HG02798 (cell line): ENCODE data around the gene ETHE1.
A peak's percentile ranks its signal among the peaks of the same experiment; 100 is the strongest.
"Not testable (repeated sequence)": the region's sequence is repeated elsewhere in the genome, so short reads cannot be mapped to it uniquely, and the experiment has no call there.

Source experiments
- ATAC-seq: cut with Tn5 transposase; IDR thresholded peaks from one replicate; pipeline ENCODE4 v1.9.1; 2021; ENCODE audit warnings: mild to moderate bottlenecking; ENCODE audit not compliant: unreplicated experiment, poor library complexity

Gene ETHE1

DNA sequence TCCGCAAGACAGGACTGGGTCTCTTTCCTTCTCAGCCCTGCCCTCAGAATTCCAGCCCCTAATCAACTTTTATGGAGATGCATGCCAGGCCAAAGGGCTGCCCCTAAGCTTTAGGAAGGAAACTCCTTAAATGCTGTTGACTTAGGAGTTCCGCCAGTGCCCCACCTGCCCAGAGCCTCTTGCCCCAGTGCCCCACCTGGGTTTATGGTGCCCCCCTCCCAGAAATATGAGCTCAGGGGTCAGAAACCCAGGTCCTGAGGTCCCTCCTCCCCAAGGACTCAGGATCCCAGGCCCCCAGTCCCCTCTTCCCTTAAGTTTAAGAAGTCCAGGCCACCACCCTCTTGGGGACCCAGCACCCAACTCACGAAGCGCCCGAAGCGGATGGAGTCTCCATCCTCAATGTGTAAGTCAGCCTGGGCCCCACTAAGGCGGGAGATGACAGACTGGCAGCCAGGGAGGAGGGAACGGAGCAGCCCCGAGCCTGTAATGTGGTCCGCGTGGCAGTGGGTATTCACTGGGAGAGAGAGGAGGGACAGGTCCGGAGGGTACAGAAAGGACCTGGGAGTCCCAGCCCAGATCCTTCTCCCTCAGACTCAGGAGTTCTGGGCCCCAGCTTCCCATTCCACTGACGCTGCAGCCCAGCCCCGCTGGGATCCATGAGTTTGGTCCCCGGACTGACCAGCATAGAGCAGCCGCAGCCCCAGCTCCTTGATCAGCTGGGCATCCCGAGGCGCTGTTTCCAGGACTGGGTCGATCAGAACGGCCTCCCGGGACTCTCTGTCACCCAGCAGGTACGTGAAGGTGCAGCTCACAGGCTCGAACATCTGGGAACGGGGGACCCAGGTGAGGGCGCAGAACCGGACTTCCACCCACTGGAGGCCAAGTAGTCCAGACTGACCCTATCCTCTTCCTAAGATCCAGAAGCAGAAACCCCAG, 897 bp downstream of the ETHE1 start:
- no peak for ATAC-seq

- ATAC-seq, result peak; percentile 47
Measured at GRCh38 chr19:43524922-43525835, 1.8 kb downstream of the ETHE1 start.

GRCh38 chr19:43523696-43524095, 3.3 kb downstream of the ETHE1 start:
- not testable (repeated sequence) for ATAC-seq

- no peak for ATAC-seq
Measured at GRCh38 chr19:43522929-43523328, 4.1 kb downstream of the ETHE1 start.

DNA sequence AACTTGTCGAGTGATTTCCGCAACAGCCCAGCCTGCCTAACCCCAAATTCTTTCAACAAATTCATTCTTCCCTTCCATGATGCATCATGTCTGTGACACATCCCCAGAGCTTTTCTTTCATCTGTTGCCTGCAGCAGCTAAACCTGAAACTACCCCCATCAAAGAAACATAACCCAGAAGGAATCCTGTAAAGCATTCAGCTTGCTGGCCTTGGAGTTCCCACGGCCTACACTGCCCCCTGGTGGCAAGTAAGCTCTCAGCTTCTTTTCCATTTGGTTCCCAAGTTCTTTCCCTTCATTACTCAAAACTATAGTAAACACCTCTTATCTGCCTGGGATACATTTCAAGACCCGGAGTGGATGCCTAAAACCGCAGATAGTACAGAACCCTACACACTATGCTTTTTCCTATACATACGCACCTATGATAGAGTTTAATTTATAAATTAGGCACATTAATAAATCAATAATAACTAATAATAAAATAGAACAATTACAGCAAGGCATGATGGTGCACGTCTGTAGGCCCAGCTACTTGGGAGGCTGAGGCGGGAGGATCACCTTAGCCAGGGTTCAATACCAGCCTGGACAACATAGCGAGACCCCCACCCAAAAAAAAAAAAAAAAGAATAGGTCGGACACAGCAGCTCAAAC, 7.4 kb downstream of the ETHE1 start:
- no peak for ATAC-seq

GRCh38 chr19:43518051-43518450, 8.9 kb downstream of the ETHE1 start:
- no peak for ATAC-seq

DNA sequence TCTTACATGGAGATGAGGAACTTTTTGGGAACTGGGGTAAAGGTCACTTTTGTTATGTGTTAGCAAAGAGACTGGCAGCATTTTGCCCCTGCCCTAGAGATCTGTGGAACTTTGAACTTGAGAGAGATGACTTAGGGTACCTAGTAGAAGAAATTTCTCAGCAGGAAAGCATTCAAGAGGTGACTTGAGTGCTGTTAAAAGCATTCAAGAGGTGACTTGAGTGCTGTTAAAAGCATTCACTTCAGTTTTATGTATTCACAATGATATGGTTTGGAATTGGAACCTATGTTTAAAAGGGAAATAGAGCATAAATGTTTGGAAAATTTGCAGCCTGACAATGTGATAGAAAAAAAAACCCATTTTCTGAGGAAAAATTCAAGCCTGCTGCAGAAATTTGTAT, 14.6 kb downstream of the ETHE1 start:
- not testable (repeated sequence) for ATAC-seq

DNA sequence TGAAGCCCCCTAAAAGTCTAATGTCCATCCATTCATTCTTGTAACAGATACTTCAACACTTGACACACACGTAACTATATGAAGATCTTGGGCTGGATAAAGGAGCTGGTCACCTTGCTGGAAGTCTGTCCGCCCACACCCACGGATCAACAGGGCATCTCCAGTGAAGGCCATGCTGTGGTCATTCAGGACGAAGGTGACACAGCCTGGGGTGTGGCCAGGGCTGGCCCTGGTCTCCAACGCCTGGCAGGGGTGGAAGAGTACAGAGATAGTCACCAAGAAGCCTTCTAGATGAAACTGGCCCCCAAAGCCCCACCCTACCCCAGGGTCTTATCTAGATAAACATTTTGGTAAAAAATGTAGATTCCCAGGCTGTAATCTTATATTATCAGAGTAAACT, 15.7 kb downstream of the ETHE1 start:
- no peak for ATAC-seq

- no peak for ATAC-seq
Measured at GRCh38 chr19:43510713-43511112, 16.3 kb downstream of the ETHE1 start.

- ATAC-seq, result no peak
Measured at GRCh38 chr19:43507880-43508279, 19.1 kb downstream of the ETHE1 start.

DNA sequence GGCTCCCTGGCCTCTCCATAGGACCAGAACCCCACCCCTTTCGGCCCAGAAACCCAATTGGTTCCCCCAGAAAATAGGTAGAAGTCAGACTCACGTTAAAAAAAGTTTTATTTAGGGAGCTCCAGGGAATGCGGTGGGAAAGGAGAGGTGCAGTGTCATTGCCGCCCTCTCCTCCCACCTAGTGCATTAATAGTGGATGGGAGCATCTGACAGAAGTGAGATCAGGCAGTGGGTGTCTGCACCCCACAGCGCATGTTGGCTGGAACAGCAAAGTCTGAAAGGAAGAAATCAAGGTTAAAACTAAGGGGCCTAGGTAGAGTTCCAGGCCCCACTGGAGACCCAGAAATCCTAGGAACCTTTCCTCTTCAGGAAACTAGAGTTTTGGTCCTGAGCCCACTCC, 20.4 kb downstream of the ETHE1 start:
- ATAC-seq, result no peak

DNA sequence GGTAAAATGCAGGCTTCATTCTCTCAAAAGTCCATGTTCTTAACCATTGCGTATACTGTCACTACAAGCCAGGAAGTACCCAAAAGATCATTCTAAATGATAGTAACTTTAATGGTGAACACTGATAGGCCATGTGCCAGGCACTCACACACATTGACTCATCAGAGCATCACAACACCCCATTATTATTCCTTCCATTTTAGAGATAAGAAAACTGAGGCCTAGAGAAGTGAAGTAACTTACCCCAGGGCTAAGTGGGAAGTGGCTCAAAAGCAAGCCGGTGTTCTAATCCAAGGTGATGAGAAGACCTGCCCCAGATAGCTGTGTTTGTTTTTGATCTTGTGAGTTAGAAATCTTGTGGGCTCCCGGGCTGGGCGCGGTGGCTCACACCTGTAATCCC, 21.1 kb downstream of the ETHE1 start:
- ATAC-seq, result no peak

DNA sequence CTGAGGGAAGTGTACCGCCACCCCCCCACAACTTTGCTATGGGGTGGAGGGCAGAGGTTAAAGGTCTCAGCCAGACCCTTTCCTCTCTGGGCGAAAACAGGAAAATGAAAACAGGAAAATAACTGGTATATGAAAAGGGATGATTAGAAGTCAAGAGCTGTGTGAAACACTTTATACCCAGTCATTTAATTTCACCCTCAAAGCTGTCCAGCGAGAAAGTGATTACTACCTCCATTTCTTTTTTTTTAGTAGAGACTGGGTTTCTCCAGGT, 21.9 kb downstream of the ETHE1 start:
- no peak for ATAC-seq

DNA sequence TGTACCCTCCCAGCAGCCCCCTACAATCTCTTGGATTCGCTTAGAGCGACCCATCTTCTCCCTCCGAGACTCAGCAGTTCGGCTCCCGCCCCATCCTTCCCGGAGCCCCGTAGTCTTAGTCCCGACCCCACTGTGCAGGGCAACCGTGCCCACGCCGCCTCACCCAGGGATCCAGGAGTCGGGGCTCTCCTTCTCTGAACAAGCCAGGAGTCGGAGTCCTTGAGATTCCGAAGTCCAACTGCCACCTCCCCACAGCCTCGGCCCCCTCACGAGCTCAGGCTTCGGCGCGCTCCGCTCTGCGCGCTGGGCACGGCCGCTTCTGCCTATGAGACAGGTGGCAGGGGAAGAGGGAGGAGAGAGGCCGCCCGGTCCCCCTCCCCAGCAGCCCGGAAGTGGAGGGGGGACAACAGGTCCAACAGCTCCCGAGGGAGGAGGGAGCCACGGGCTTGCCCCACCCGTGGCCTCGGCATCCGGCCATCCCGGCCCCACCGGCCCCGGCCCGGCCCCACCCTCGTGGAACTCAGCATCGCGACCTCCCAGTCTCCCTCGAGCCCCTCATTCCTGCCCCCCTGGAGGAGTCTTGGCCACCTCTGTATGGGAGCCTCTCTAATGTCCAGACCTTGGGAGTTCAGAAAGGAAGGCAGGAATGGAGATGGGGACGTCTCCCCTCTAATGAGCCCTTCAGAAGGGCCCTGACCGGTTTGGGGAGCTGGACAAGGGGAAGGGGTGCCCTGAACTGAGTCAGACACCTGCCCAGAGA, 22.4 kb downstream of the ETHE1 start, which contains the start of gene PHLDB3:
Gene PHLDB3 (minus strand): TSS at position 321 of the 760 bp plus-strand sequence. CDS start 628 bp downstream, outside the sequence.
- ATAC-seq, result peak; percentile 11

DNA sequence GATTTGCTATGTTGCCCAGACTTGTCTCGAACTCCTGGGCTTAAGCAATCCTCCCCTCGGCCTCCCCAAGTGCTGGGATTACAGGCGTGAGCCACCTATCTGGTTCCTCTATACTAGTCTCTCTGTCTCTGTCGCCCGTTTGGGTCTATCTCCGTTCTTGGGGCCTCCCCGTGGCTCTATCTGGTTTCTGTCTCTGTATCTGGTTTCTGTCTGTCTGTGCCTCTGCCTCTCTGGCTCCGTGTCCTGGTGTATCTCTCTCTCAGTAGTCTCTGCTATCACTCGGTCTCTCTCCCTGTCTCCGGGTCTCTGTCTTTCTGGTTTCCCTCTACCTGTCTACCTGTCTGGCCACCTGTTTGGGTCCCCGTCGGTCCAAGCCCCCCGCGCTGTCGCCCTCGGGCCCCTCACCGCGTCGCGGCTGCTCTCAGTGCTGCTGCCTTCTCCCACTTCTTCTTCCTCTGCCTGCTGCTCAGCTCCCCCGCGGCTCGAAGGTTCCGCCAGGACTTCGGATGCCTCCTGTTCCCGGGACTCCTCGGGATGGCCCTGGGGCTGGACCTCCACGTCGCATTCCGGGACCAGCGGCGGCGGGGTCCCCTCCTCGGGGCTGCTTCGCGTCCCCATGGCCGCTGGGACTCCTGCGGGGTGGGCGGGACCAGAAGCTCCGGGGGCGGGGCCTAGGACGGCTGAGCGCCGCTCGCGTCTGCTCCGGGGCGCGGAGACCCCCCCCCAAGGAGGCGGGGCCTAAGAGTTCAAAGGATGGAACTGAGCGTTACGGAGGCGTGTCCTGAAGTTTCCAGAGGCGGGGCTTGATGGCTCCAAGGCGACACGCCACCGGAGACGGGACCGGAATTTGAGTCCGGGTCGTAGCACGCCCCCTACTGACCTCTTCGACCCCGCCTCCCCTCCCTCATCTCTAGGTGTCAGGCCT, 23.2 kb downstream of the ETHE1 start:
- ATAC-seq, result peak; percentile 90

DNA sequence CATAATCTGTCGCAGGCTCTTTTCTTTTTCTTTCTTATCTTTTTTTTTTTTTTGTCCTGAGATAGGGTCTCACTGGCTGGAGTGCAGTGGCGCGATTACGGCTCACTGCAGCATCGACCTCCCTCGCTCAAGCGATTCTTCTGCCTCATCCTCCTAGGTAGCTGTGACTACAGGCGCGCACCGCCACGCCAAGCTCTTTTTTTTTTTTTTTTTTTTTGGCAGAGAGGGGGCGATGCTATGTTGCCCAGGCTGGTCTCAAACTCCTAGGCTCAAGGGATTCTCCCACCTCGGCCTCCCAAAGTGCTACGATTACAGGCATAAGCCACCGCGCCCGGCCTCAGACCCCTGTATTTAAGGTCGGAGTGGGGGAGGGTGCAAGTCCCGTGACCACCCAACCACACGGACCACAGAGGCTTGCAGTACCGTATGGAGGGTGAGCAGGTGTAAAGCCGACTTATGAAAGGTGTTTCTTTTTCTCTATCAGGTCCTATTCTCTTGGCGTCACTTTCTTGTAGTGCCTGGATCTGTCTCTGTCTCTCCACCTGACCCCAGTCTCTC, 24.5 kb downstream of the ETHE1 start:
- no peak for ATAC-seq

- no peak for ATAC-seq
Measured at GRCh38 chr19:43501661-43502418, 25.2 kb downstream of the ETHE1 start.

DNA sequence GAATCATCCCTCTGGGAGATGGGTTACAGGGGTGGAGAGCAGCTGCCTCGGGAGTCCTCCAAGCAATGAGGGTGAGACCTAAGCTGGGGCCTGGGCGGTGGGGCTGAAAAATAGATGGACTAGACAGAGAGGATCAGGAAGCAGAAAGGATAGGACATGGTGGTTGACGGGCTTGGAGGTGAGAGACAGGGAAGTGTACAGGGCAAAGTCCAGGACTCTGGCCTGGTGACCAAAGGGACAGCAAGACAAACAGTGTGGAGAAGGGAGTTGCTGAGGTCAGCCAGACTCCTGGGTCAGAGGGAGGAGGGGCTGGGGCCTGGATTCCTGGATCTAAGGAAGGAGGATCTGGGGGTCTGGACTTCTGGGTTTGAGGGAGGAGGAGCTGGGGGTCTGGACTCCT, 28.0 kb downstream of the ETHE1 start:
- no peak for ATAC-seq
